GM19463 (cell line): Measurements from ENCODE around the gene KRT4.
"Not testable (repeated sequence)": the region's sequence is repeated elsewhere in the genome, so short reads cannot be mapped to it uniquely, and the experiment has no call there.

Experiments used
- ATAC-seq: cut with Tn5 transposase; IDR thresholded peaks from one replicate; pipeline ENCODE4 v1.9.1; 2021; ENCODE audit warnings: mild to moderate bottlenecking, moderate library complexity; ENCODE audit not compliant: unreplicated experiment

The KRT4 gene

DNA sequence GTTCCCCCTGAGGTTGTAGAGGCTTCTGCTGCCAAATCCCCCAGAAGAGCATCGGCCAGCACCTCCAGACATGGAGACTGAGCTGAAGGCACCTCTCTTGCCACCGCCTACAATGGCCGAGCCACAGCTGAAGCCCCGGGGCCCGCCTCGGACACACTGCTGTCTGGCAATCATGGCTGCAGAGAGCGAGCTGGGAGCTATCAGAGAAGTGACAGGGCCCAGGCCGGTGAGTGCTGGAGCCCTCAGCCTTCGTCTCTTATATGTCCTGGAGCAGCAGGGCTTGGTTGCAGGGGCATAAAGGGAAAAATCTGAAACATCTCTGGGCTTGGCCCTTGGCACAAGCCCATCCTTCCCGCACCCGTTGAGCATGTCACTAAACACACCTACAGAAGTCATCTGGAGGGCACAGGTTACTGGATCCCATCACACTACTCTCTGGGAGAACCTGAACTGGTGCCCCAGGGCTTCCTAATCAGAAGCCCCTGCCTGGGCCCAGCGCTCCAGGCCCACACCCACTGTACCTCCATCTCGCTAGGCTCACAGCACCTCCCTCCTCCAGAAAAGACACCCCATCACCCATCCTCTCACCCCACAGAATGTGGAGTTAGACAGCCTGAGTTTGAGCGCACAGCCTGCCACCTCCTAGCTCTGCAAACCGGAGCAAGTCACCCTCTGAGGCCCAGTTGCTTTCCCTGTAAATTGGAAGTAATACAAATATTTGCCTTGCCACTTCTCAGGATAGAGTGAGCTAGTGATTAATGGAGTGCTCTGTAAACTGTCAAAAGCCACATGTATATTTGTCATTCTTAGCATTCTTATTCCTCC, at the start of gene KRT4:
TSS of gene KRT4 (minus strand) at position 232 of the 825 bp plus-strand sequence. CDS start at position 174, 58 bp downstream.
- ATAC-seq = no peak

DNA sequence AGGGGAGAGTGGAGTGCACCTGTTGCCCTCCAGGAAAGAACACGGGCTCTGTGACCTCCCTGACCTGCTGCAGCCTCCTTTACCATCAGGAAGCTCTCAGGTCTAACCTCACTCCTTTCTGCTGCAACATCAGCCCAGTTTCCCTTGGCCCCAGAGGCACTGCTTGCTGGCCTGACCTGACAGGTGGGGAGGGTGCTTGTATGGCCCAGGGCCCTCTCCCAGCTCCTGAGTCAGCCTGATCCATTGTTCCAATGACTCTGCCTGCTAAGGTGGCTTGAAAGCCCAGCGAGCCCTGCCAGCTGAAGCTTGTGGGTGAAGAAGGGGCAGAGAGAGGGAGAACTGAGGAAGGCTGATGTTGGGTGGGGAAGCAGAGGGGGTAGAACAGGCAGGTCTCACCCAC, 48.1 kb upstream of the KRT4 start:
- no peak for ATAC-seq

DNA sequence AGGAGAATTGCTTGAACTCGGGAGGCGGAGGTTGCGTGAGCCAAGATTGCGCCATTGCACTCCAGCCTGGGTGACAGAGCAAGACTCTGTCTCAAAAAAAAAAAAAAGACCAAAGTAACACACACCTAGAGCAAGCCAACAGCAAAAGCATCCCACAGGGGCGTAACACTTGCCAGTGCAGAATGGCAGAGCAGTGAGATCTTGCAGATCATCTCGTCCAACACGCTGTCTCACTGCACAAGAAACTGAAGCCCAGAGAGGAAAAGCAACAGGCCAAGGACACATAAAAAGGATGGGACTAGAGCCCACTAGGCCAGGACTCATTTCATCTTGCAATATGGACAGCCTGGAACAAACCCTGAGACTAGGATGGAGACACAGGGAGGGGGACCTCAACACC, 47.6 kb upstream of the KRT4 start:
- no peak for ATAC-seq

DNA sequence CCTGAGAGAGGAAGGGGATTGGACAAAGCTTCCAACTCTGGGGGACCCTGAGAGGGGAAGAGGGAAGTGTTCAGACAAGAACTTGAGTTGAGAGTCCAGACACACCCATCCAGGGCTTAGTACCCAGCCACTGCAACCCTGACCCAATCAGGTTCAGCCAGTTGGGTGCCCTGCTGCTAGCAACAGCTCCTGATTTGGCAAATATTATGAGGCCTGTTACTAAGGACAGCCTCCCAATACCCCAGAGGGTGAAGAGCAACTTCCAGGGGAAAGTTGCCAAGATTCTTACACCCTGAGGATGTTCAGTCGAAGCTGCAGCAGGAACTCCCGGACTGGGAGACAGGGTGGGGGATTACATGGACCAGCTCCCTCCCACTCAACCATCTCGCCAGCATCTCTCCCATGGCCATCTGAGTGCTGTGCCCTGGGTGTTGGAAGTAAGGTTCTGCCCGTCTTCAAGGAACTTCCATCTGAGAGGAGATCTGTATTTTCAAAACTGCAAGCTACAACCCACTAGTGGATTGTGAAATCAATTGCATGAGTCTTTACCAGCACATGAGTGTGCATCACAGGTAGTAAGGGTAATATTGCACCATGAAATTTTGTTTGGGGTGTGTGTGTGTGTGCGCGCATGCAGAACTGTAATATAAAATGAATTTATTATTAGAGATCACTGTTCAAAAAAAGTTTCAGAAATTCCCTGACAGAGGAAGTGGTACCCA, 46.3 kb upstream of the KRT4 start:
- no peak for ATAC-seq

DNA sequence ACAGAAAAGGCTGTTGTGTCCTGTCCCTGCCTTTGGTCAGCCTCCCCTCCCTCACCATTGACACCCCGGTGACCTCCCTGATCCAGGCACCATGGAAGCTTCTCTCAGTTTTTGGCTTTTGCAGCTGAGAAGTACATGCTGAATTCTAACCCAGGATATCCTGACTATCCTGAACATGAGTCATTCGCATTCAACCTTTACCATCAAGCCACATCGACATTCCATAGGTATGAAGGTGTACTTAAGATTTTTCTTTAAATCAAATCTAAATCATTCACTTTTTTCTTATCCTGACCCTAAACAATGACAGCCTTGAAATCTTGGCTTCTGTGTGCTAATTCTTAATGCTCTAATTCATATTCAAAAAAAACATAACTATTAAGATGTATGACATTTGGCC, 43.6 kb upstream of the KRT4 start:
- ATAC-seq = no peak

DNA sequence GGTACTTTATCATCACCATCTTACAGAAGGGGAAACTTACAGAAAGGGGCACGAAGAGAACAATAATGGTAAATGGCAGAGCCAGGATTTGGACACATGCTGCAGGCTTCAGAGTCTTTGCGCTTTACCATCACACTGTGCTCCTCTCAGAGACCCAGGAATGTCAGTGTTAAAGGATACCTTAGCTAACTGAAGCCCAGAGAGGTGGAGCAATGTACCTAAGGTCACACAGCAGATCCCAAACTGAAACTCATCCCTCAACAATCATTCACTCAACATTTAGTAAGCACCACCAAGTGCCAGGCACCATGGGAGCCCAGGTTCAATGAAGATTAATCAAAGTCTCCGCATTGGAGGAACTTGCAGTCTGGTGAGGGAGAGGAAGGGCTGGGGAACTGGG, 42.9 kb upstream of the KRT4 start:
- no peak for ATAC-seq

DNA sequence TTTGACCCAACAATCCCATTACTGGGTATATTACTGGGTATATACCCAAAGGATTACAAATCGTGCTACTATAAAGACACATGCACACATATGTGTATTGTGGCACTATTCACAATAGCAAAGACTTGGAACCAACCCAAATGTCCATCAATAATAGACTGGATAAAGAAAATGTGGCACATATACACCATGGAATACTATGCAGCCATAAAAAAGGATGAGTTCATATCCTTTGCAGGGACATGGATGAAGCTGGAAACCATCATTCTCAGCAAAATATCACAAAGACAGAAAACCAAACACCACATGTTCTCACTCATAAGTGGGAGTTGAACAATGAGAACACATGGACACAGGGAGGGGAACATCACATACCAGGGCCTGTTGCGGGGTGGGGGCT, 42.2 kb upstream of the KRT4 start:
- ATAC-seq = not testable (repeated sequence)

DNA sequence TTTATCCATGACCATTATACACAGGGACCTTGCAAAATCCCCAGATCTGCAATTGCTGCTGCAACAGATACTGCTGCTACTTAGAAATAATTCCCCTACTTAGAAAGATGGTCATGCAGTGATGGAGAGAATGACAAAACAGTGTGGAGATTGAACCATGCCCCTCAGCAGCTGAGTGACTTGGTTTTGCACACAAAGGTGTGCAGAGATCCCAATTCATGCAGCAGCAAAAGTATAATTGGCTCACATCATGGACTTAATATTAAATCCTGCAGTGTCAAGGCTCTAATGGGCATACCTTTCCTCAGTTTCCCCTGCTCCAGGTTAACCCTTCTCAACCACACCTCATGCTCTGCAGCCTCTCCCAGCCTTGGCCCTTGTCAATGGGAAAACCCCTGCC, 37.9 kb upstream of the KRT4 start:
- ATAC-seq = no peak

DNA sequence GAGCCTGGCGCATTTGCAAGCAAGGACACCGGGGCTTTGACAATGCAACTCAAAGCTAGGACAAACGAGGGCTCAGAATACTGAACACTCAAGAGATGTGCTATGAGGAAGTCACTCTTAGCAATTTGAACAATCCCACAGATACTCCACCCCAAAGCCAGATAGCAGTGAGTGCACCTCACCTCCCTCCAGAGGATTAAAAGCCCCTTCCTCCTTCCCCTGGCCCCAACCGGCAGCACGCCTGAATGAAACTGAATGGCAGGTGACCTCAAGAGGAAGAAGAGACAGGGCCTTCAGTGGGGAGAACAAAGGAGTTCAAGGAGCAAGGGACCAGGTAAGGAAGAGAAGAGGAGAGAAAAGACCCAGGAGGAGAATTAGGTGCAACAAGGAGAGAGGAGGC, 36.8 kb upstream of the KRT4 start:
- ATAC-seq = no peak

DNA sequence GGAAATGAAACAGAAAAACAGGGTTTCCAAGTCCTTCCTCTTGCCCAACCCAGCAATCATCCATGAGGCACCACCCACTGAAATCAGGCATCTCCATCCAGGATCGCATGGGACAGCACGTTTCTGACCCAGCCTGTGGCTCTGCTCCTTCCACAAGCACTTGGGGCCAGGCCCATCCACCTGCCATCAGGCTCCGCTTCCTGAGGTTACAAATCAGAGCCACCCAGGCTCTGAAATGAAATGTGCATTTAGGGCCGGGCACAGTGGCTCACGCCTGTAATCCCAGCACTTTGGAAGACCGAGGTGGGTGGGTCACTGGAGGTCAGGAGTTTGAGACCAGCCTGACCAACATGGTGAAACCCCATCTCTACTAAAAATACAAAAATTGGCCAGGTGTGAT, 35.6 kb upstream of the KRT4 start:
- no peak for ATAC-seq

DNA sequence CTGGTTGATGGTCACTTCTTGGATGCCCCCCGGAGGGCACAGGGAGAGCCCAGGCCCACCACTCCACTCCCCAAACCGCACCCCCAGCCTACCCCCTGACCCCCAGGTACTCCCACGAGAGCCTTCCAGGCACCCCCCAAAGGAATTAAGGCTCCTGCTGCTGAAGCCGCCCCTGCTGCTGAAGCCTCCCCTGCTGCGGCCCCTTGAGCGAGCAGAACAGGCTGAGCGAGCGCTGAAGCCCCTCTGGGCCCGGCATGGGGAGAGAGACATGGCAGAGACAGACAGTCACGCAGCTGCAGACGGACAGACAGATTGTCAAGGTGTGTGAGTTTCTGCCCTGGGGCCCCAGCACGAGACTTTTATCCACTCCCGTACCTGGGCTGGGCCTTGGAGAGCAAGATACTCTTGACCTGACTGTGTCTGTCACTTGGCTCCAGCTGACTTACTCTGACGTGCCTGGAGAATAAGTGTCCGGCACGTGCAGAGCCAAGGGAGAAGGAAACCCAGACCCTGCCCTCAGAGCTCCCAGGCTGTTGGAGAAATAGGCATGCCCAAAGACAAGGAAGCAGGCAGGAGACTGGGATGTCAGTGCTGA, 34.8 kb upstream of the KRT4 start, which contains the start of gene KRT78:
TSS of gene KRT78 (minus strand) at position 334 of the 595 bp plus-strand sequence. CDS start at position 270, 64 bp downstream.
- ATAC-seq = no peak

DNA sequence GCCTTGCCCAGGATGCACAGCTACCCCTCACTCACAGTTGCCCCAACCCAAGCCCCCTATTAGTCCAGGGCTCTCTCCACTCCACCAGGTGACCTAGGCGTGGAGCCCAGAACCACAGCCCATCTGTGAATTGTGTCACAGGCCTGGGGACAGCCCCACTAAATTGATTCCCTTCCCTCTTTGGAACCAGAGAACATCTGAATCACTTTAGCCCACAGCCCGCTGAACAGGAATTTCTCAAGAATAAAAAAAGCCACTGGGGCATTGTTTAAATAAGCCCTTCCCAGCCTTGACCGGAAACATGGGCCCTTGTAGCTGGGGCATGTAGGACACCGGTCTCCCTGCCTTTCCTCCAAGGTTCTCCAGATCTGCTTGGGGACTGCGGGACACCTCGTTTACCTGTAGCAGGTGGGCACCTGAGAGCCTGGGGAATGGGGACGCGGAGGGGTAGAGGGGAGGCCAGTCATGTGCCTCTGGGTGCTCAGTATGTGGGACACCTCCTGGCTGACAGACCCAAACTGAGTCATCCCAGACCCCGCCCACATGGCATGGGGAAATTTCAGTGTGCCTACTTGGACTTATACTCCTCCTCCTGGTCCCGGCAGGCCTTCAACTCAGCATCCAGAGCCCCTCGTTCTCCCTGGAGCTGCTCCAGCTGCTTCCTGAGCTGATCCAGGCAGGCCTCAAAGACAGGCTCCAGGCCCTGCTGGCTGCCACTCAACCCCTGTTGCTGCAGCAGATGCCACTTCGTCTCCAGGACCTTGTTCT, 33.6 kb upstream of the KRT4 start:
- no peak for ATAC-seq

DNA sequence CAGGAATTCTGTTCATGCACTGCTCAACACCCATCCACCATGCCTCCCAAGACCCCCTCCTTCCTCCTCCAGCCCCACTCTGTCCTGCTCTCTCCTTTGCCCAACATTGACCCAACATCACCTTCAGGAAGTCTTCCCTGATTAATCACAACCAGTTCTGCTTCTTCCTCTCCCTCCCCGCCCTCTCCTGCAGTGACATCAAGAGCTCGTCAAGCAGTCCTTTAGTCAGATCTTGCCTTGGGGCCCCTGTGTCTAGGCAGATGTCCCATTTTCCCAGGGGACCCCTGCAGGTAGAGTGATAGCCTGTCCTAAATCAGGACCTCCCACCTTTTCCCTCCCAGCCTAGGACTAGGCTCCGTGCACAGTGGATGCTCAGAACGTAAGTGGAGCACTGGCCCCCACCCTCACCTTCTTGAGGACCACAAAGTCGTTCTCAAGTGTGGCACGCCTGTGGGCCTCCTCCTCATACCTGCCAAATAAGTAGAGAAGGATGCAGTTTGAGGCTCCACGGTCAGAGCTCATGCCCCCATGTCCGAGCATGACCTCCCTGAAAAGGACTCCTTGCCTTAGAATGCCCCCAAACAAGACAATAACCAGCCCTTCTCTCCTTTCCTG, 32.5 kb upstream of the KRT4 start:
- no peak for ATAC-seq

DNA sequence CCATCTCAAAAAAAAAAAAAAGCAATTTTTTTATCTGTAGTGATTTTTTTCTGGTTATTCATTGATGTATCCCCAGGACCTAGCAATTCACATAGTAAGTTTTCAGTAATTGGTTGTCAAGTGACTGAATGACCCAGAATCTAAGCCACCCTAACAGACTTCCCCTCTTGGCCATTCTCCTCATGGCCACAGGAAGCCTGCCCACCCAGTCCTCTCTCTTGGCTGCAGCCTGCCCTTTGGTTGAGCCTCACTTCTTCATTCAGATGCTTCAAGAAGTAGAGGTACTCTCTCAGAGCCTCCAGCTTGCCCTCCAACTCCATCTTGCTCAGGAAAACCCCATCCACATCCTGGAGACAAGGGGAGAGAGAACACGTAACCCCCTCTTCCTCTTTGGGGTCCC, 32.0 kb upstream of the KRT4 start:
- ATAC-seq = no peak

DNA sequence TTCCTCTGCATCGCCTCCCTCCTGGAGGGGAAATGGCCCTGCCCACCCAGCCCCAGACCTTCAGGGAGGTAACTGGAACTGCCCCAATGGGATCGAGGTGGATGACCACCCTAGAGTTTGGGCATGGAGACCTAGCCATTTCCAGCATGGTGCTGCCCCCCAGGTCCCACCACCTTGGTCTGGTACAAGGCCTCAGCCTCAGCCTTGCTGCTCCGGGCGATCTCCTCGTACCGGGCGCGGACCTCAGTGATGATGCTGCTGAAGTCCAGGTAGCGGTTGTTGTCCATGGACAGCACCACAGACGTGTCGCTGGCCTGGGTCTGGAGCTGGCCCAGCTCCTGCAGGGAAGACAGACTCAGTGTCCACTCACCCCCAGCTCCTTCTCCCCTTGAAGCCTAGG, 30.5 kb upstream of the KRT4 start:
- ATAC-seq = no peak

DNA sequence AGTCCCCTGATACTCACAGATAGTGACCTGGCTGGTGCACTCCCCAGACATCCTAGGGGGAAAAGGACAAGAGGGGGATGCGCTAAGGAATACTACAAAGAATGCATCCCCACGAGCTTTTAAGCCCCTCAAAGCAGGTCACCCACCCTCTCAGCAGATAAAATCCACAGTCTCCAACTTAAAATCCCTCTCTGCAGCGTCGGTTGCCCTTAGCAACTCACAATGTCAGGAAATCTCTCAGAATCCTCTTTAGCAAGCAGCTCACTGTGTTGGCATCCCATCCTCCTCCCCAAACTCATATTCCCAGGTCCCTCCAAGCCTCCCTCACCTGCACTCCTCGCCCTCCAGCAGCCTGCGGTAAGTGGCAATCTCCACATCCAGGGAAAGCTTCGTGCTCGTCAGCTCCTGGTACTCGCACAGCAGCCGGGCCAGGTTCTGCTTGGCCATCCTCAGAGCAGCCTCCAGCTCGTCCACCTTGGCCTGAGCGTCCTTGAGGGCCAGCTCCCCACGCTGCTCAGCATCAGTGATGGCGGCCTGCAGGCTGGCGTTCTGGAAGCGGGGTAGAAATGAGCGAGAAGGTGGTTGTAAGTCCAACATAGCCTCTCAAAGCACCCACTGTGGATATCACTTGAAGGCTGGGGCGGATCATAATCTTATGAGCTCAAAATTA, 25.7 kb upstream of the KRT4 start:
- ATAC-seq = no peak

DNA sequence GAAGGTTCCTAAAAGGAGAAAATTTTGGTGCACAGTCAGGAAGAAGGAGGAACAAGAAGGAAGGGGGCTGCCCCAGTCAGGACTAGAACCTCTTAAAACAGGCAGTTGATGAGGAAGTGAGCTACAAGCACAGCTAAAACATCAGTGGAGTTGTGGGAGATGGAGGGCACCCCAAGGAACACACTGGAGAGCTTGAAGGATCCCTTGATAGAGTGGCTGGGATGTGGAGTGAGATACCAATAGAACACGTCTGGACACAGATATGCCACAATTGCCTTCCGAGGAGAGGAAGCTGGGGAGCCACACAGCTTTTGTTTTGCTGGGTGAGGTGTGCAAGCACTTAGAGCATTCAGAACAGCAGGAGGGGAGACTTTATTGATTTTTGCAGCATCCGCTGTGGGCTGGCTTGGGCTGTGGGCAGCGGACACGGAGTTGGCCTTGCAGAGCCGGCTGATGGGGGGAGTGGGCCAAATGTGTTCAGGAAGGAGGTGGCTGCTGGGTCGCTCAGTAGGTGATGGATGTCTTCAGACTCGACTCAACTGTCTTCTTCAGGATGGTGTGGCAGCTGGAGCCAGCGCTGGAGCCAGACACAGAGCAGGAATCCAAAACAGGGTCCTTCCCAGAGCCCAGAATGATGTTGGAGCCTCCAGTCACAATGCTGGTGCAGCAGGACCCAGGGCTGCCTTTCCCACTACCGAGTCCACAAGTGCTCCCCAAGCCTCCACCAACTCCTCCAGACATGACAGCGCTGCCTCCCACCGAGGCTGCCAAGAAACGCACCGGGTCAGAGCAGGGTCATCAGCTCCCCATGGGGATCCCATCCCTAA, 24.9 kb upstream of the KRT4 start:
- ATAC-seq = no peak

DNA sequence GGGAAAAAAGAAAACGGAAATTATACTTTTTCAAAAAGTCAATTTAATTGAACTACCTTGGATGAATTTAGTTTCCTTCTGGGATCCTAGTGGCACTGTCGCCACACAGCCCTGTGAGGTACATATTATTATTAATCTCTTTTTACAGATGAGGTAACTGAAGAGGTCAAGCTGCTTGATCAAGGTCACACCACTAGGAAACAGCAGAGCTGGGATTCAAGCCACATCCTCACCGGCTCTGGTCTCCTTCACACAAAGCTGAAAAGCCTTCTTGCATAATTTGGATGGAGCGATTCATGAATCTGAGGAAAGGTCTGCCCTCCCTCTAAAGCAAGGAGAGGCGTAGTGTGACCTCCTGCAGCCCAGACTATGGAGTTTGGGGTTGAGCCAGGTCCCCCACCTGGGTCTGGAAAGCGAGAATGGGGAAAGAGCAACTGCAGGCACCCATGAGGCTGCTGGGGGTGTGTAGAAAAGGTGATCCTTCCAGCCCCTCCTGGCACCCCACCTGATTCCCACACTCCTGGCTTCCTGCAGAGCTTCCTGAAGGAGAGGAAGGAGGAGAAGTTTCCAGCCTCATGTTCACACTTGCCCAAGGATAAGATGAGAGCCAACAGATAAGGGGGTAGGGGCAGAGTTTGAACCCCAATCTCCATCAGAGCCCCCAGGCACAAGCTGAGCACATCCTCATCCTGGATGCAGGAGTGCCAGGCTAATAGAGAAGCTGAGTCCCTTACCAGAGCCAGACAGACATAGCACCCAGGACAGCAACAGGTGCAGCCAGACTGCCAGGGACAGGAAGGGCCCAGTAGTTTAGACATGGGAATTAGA, 24.1 kb upstream of the KRT4 start:
- no peak for ATAC-seq

DNA sequence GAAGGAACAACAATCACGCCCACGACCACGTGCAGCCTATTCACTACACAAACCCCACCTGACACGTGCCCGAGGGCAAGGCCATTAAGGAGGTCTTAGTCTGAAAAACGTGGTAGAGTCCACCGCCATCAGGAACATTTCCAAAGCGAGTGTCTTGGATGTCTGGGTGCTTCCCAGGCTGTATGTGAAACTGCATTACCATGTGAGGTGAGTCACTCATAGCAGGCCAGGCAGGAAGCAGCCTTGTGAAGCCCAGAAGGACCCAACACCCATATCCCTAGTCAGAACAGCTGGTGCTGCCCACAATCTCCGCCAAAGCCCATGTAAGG, 23.5 kb upstream of the KRT4 start:
- ATAC-seq = peak; percentile 57
